Measurements from ENCODE around the gene SRSF6.
"Not testable (repeated sequence)": the region's sequence is repeated elsewhere in the genome, so short reads cannot be mapped to it uniquely, and the experiment has no call there.

The SRSF6 gene

GRCh38 chr20:43448748-43449535 lies 8.8 kb upstream of the SRSF6 start:
- DNase-seq: peak; percentile 53 to 59

- DNase-seq: no peak
Measured at GRCh38 chr20:43450841-43451799, 6.6 kb upstream of the SRSF6 start.

- DNase-seq: no peak
Measured at GRCh38 chr20:43452404-43453126, 5.1 kb upstream of the SRSF6 start.

GRCh38 chr20:43456252-43456651 lies 1.4 kb upstream of the SRSF6 start:
- DNase-seq: not testable (repeated sequence)

GRCh38 chr20:43456809-43457639 lies 672 bp upstream of the SRSF6 start:
- DNase-seq: peak; percentile 90 to 91

GRCh38 chr20:43458422-43458924 lies 777 bp downstream of the SRSF6 start:
- DNase-seq: peak; percentile 27 to 48

GRCh38 chr20:43459022-43459942 lies 1.6 kb downstream of the SRSF6 start:
- peak; percentile 19 to 39 for DNase-seq

GRCh38 chr20:43460172-43460829 lies 2.6 kb downstream of the SRSF6 start:
- no peak for DNase-seq

- no peak for DNase-seq
Measured at GRCh38 chr20:43460830-43461200, 3.1 kb downstream of the SRSF6 start.

- DNase-seq: no peak
Measured at GRCh38 chr20:43461894-43462659, 4.4 kb downstream of the SRSF6 start.

GRCh38 chr20:43462660-43463526 lies 5.2 kb downstream of the SRSF6 start:
- DNase-seq: no peak

GRCh38 chr20:43463527-43464218 lies 6.0 kb downstream of the SRSF6 start:
- DNase-seq: no peak

- DNase-seq: no peak
Measured at GRCh38 chr20:43464219-43464790, 6.6 kb downstream of the SRSF6 start.

GRCh38 chr20:43465625-43465943 lies 7.9 kb downstream of the SRSF6 start:
- DNase-seq: no peak

GRCh38 chr20:43467589-43467988 lies 9.9 kb downstream of the SRSF6 start:
- DNase-seq: no peak

- no peak for DNase-seq
Measured at GRCh38 chr20:43472671-43473380, 15.1 kb downstream of the SRSF6 start.

- no peak for DNase-seq
Measured at GRCh38 chr20:43473381-43473704, 15.6 kb downstream of the SRSF6 start.
